SK-N-SH treated with all-trans-retinoic acid at 6 μM for 48 hours (cell line): ENCODE data around the gene SRM.
A peak's percentile ranks its signal among the peaks of the same experiment; 100 is the strongest.

Source experiments
- ARNTL ChIP-seq: fragments of 450-650 bp; formaldehyde crosslinking; IDR thresholded peaks from 2 replicates; pipeline ENCODE4 v1.5.0; 2020; ENCODE audit warnings: low read depth, mild to moderate bottlenecking, moderate library complexity, borderline replicate concordance
- BACH2 ChIP-seq: fragments of 250-450 bp; sonication (Bioruptor Pico); IDR thresholded peaks from 2 replicates; pipeline ENCODE4 v1.9.0; 2021; ENCODE audit warnings: mild to moderate bottlenecking, borderline replicate concordance
- CSDC2 ChIP-seq: fragments of 250-450 bp; sonication (Bioruptor Pico); IDR thresholded peaks from 2 replicates; pipeline ENCODE4 v1.5.0; 2020; ENCODE audit warnings: mild to moderate bottlenecking, moderate library complexity
- CSRNP3 ChIP-seq: fragments of 250-450 bp; sonication (Bioruptor Pico); IDR thresholded peaks from 2 replicates; pipeline ENCODE4 v1.5.1; 2021; ENCODE audit warnings: mild to moderate bottlenecking, moderate library complexity
- ESRRG ChIP-seq: fragments of 250-450 bp; sonication (Bioruptor Pico); IDR thresholded peaks from 2 replicates; pipeline ENCODE4 v1.6.1; 2021; ENCODE audit warnings: mild to moderate bottlenecking
- POU6F1 ChIP-seq: fragments of 250-450 bp; sonication (Bioruptor Pico); IDR thresholded peaks from 2 replicates; pipeline ENCODE4 v1.8.0; 2021; ENCODE audit warnings: low read depth, mild to moderate bottlenecking, moderate library complexity, borderline replicate concordance
- PPARA ChIP-seq: fragments of 250-450 bp; sonication (Bioruptor Pico); IDR thresholded peaks from 2 replicates; pipeline ENCODE4 v1.5.0; 2020; ENCODE audit warnings: mild to moderate bottlenecking, borderline replicate concordance
- SNAI2 ChIP-seq: fragments of 250-450 bp; sonication (Bioruptor Pico); IDR thresholded peaks from 2 replicates; pipeline ENCODE4 v1.5.0; 2020; ENCODE audit warnings: mild to moderate bottlenecking, moderate library complexity
- TCF4 ChIP-seq: fragments of 250-450 bp; sonication (Bioruptor Pico); IDR thresholded peaks from 2 replicates; pipeline ENCODE4 v1.8.0; 2021; ENCODE audit warnings: mild to moderate bottlenecking, moderate library complexity, borderline replicate concordance
- TOX ChIP-seq: fragments of 250-450 bp; sonication (Bioruptor Pico); IDR thresholded peaks from 2 replicates; pipeline ENCODE4 v1.8.0; 2021; ENCODE audit warnings: mild to moderate bottlenecking, moderate library complexity, borderline replicate concordance
- TSHZ2 ChIP-seq: fragments of 250-450 bp; sonication (Bioruptor Pico); IDR thresholded peaks from 2 replicates; pipeline ENCODE4 v1.5.0; 2020; ENCODE audit warnings: mild to moderate bottlenecking, moderate library complexity
- ZFP3 ChIP-seq: fragments of 250-450 bp; sonication (Bioruptor Pico); IDR thresholded peaks from 2 replicates; pipeline ENCODE4 v1.5.0; 2020; ENCODE audit warnings: mild to moderate bottlenecking, moderate library complexity

GRCh38 chr1:11052839-11053757 lies 6.7 kb downstream of the SRM start:
- TF ChIP-seq BACH2, result no peak
- no peak for TF ChIP-seq CSDC2 (CRISPR knock-in tag)
- no peak for TF ChIP-seq TOX (CRISPR knock-in tag)
- TF ChIP-seq POU6F1 (CRISPR knock-in tag), result no peak
- no peak for TF ChIP-seq ARNTL
- no peak for TF ChIP-seq SNAI2 (CRISPR knock-in tag)
- TF ChIP-seq TCF4 (CRISPR knock-in tag), result peak; percentile 82; the same call in 1 of the 2 replicates
- TF ChIP-seq PPARA (CRISPR knock-in tag), result no peak
- no peak for TF ChIP-seq ZFP3 (CRISPR knock-in tag)
- no peak for TF ChIP-seq ESRRG (CRISPR knock-in tag)
- no peak for TF ChIP-seq CSRNP3 (CRISPR knock-in tag)
- no peak for TF ChIP-seq TSHZ2 (CRISPR knock-in tag)
